Keratinocyte (primary cell): ENCODE data around the gene ANAPC16. TPM values are rescaled to one million over a fixed set of nuclear protein-coding genes. Genes with fewer than 3 reads are reported as not detected.

ENCODE experiments used
- DNase-seq: peaks from one replicate; pipeline ENCODE4 v3.0.0-alpha.2; 2011; ENCODE audit warnings: low read depth, missing footprints, low spot score
- FAIRE-seq: peaks from 2 replicates; lab custom pipeline; 2011; peaks lifted over from hg19 to GRCh38; lab: Jason Lieb, UNC
- H2AFZ ChIP-seq: 2 replicates; pipeline ENCODE4 v1.6.0; 2012; ENCODE audit warnings: low read length, control low read depth, inconsistent platforms; ENCODE audit not compliant: control insufficient read depth
- H3K27ac ChIP-seq: 2 replicates; pipeline ENCODE4 v1.5.1; 2011; ENCODE audit warnings: low read length; ENCODE audit not compliant: control insufficient read depth, insufficient read depth
- H3K27me3 ChIP-seq: 3 replicates; pipeline ENCODE4 v1.6.0; 2011; ENCODE audit warnings: low read length; ENCODE audit not compliant: control insufficient read depth, insufficient read depth; ENCODE audit errors: extremely low read depth
- H3K36me3 ChIP-seq, 2 experiments: 2 replicates in 1 of 2; 3 replicates in 1 of 2; pipeline ENCODE4 v1.5.1; 2011; ENCODE audit warnings: low read length in 2 of 2, mild to moderate bottlenecking in 1 of 2; ENCODE audit not compliant: control insufficient read depth in 2 of 2, insufficient read depth in 2 of 2; ENCODE audit errors: extremely low read depth in 1 of 2
- H3K4me1 ChIP-seq: 3 replicates; pipeline ENCODE4 v1.5.1; 2011; ENCODE audit warnings: low read length; ENCODE audit not compliant: control insufficient read depth, insufficient read depth; ENCODE audit errors: extremely low read depth
- H3K4me2 ChIP-seq: 3 replicates; pipeline ENCODE4 v1.6.0; 2011; ENCODE audit warnings: low read depth, low read length; ENCODE audit not compliant: control insufficient read depth, insufficient read depth; ENCODE audit errors: extremely low read depth
- H3K4me3 ChIP-seq, 3 experiments: fragments of 200-600 bp in 1 of 3; sonication (generic) in 1 of 3; 2 replicates in 2 of 3; 3 replicates in 1 of 3; pipeline ENCODE4 v1.5.1; 2011 to 2016; ENCODE audit warnings: low read length in 3 of 3, mild to moderate bottlenecking in 3 of 3, control low read depth in 2 of 3, inconsistent platforms in 1 of 3, low read depth in 1 of 3, mixed read lengths in 1 of 3, mixed run types in 1 of 3, moderate library complexity in 1 of 3; ENCODE audit not compliant: control insufficient read depth in 2 of 3, insufficient read depth in 2 of 3; ENCODE audit errors: extremely low read depth in 1 of 3
- H3K79me2 ChIP-seq: 2 replicates; pipeline ENCODE4 v1.6.0; 2012; ENCODE audit warnings: low read length; ENCODE audit not compliant: control insufficient read depth, insufficient read depth
- H3K9ac ChIP-seq: 3 replicates; pipeline ENCODE4 v1.6.0; 2011; ENCODE audit warnings: low read length; ENCODE audit not compliant: control insufficient read depth, insufficient read depth; ENCODE audit errors: extremely low read depth
- H3K9me1 ChIP-seq: 3 replicates; pipeline ENCODE4 v1.6.0; 2011; ENCODE audit warnings: low read length; ENCODE audit not compliant: control insufficient read depth, insufficient read depth; ENCODE audit errors: extremely low read depth
- H3K9me3 ChIP-seq: 2 replicates; pipeline ENCODE4 v1.5.1; 2012; ENCODE audit warnings: low read depth, low read length; ENCODE audit not compliant: control insufficient read depth
- H4K20me1 ChIP-seq: 3 replicates; pipeline ENCODE4 v1.6.0; 2011; ENCODE audit warnings: low read length; ENCODE audit not compliant: control insufficient read depth, insufficient read depth; ENCODE audit errors: extremely low read depth
- EZH2 ChIP-seq: IDR thresholded peaks from one replicate; pipeline ENCODE4 v1.6.1; 2012; ENCODE audit warnings: inconsistent platforms, mild to moderate bottlenecking, low read length, moderate library complexity
- dilution Hi-C: fragments of 300-500 bp; cut with MboI; formaldehyde crosslinking; loops from one replicate; pipeline ENCODE4 v1.7.0; 2020; ENCODE audit warnings: low sequenced_read_pairs; ENCODE audit not compliant: extremely low pct_ligation_motif_present
- polyA plus RNA-seq, 5 experiments: library from polyadenylated mRNA; depleted of rRNA in 3 of 5; stranded (reverse) in 3 of 5; stranded (forward) in 1 of 5; unstranded in 1 of 5; fragments of >200 nt; gene quantifications; 1 replicate in 1 of 5; 2 replicates in 3 of 5; 3 replicates in 1 of 5; pipeline versions ENCODE4 v1.2.1 to v1.2.3, GENCODE V29; 2011 to 2012; ENCODE audit warnings: missing spikeins in 2 of 5, low read depth in 1 of 5, low replicate concordance in 1 of 5
- TF ChIP-seq, protein P1 (sequence below), 3 experiments: IDR thresholded peaks in 1 of 3; conservative IDR thresholded peaks in 1 of 3; optimal IDR thresholded peaks in 1 of 3; 2 replicates in 2 of 3; 3 replicates in 1 of 3; pipeline versions ENCODE3 to v1.5.1; 2011; ENCODE audit warnings: low read length in 3 of 3, mild to moderate bottlenecking in 3 of 3, moderate library complexity in 2 of 3, control low read depth in 1 of 3, inconsistent platforms in 1 of 3; ENCODE audit not compliant: insufficient read depth in 2 of 3; ENCODE audit errors: extremely low read depth in 1 of 3

Gene ANAPC16
- polyA plus RNA-seq, 1 donor (not counting 4 experiments of a cell fraction or from before 2014, with no cell fraction given), result 93.9 TPM

GRCh38 chr10:72260976-72261783, 45.4 kb downstream of the ANAPC16 start:
- peak overlapping the region; percentile 81 for H3K9ac ChIP-seq
- DNase-seq, result no peak
- H3K27me3 ChIP-seq, result no peaks in the 10 kb centered on the region
- H3K4me2 ChIP-seq, result peak overlapping the region; percentile 84
- H3K36me3 ChIP-seq, result no peaks in the 10 kb centered on the region
- peak overlapping the region; percentile 94 for H3K27ac ChIP-seq
- H3K79me2 ChIP-seq, result no peaks in the 10 kb centered on the region
- H3K4me1 ChIP-seq, result peaks cover 55% of the 10 kb centered on the region
- FAIRE-seq, result no peak
- dilution Hi-C loops, result no loop called here
- H2AFZ ChIP-seq, result peak overlapping the region; percentile 35
- no peaks in the 10 kb centered on the region for H4K20me1 ChIP-seq
- TF ChIP-seq, protein P1, sequence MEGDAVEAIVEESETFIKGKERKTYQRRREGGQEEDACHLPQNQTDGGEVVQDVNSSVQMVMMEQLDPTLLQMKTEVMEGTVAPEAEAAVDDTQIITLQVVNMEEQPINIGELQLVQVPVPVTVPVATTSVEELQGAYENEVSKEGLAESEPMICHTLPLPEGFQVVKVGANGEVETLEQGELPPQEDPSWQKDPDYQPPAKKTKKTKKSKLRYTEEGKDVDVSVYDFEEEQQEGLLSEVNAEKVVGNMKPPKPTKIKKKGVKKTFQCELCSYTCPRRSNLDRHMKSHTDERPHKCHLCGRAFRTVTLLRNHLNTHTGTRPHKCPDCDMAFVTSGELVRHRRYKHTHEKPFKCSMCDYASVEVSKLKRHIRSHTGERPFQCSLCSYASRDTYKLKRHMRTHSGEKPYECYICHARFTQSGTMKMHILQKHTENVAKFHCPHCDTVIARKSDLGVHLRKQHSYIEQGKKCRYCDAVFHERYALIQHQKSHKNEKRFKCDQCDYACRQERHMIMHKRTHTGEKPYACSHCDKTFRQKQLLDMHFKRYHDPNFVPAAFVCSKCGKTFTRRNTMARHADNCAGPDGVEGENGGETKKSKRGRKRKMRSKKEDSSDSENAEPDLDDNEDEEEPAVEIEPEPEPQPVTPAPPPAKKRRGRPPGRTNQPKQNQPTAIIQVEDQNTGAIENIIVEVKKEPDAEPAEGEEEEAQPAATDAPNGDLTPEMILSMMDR (optimal IDR thresholded peaks at IDR 0.05 in 1 of 3, IDR thresholded peaks at IDR 0.05 in 1 of 3, conservative IDR thresholded peaks at IDR 0.05 in 1 of 3; ENCODE audit: extremely low read depth in 1 of 3, insufficient read depth in 2 of 3, low read length in 3 of 3), result peak in 1 of 3 experiments; percentile 12
- no peak for TF ChIP-seq EZH2
- peaks cover 2% of the 10 kb centered on the region for H3K9me1 ChIP-seq
- H3K4me3 ChIP-seq, result peak overlapping the region; percentile 13 to 65 (median 60)
- H3K9me3 ChIP-seq, result no peaks in the 10 kb centered on the region

- TF ChIP-seq, protein P1 (optimal IDR thresholded peaks at IDR 0.05 in 1 of 3, IDR thresholded peaks at IDR 0.05 in 1 of 3, conservative IDR thresholded peaks at IDR 0.05 in 1 of 3; ENCODE audit: extremely low read depth in 1 of 3, insufficient read depth in 2 of 3, low read length in 3 of 3), result no peak
- TF ChIP-seq EZH2, result no peak
- Histone ChIP-seq H3K4me1 (peaks cover 53% of the 10 kb centered on the region), H3K9me3 (no peaks in the 10 kb centered on the region), H3K27ac (peak overlapping the region; percentile 94), H3K4me2 (peak overlapping the region; percentile 84), H3K9ac (peak overlapping the region; percentile 81), H3K4me3 (peak overlapping the region in 1 of 3 experiments; percentile 65), H3K27me3 (no peaks in the 10 kb centered on the region), H3K36me3 (no peaks in the 10 kb centered on the region), H4K20me1 (no peaks in the 10 kb centered on the region), H3K79me2 (no peaks in the 10 kb centered on the region), H3K9me1 (peaks cover 2% of the 10 kb centered on the region), H2AFZ (no peak overlapping the region)
- dilution Hi-C loops, result no loop called here
- no peak for DNase-seq
- FAIRE-seq, result peak; percentile 92
These were observed 46.1 kb downstream of the ANAPC16 start for GRCh38 chr10:72261784-72262404.
